Fibroblast of pulmonary artery (primary cell): Measurements from ENCODE around the gene WFDC12.

Source experiments
- DNase-seq: peaks from one replicate; pipeline ENCODE4 v3.0.0-alpha.2; 2010; ENCODE audit warnings: low read depth
- H3K4me3 ChIP-seq: replicated peaks from 2 replicates; pipeline ENCODE4 v1.5.1; 2011; ENCODE audit warnings: low read depth, mild to moderate bottlenecking, control low read depth, low read length, moderate library complexity
- CTCF ChIP-seq: IDR thresholded peaks from 2 replicates; pipeline ENCODE4 v1.5.1; 2011; ENCODE audit warnings: mild to moderate bottlenecking, control low read depth, low read length, inconsistent platforms; ENCODE audit errors: missing control alignments

The WFDC12 gene

GRCh38 chr20:45087097-45087790 lies 37.0 kb downstream of the WFDC12 start:
- no peak for DNase-seq
- H3K4me3 ChIP-seq: no peak overlapping the region
- no peak for TF ChIP-seq CTCF

GRCh38 chr20:45085867-45086266 lies 38.4 kb downstream of the WFDC12 start:
- no peak overlapping the region for H3K4me3 ChIP-seq
- TF ChIP-seq CTCF: no peak
- no peak for DNase-seq

GRCh38 chr20:45085289-45085688 lies 39.0 kb downstream of the WFDC12 start:
- no peak for DNase-seq
- no peak for TF ChIP-seq CTCF
- H3K4me3 ChIP-seq: no peak overlapping the region

GRCh38 chr20:45083127-45083526 lies 41.1 kb downstream of the WFDC12 start:
- no peak for TF ChIP-seq CTCF
- H3K4me3 ChIP-seq: no peak overlapping the region
- DNase-seq: no peak

GRCh38 chr20:45082468-45082867 lies 41.8 kb downstream of the WFDC12 start:
- H3K4me3 ChIP-seq: no peak overlapping the region
- DNase-seq: no peak
- TF ChIP-seq CTCF: no peak

- peak; percentile 58 for TF ChIP-seq CTCF
- H3K4me3 ChIP-seq: no peak overlapping the region
- DNase-seq: peak; percentile 29
Measured at GRCh38 chr20:45080867-45081624, 43.2 kb downstream of the WFDC12 start.
